Measurements from ENCODE around the gene ID1.
"Not testable (repeated sequence)": the region's sequence is repeated elsewhere in the genome, so short reads cannot be mapped to it uniquely, and the experiment has no call there.

The ID1 gene

GRCh38 chr20:31637660-31638059 is 32.6 kb downstream of the ID1 start, which contains the start of gene COX4I2:
Gene COX4I2 (plus strand): TSS chr20:31637912. CDS start chr20:31639018, 1,106 bp downstream.
- DNase-seq (ENCODE audit: low read depth in 2 of 2): no peak

- no peak for DNase-seq (ENCODE audit: low read depth in 2 of 2)
Measured at GRCh38 chr20:31638317-31638716, 33.2 kb downstream of the ID1 start.

- no peak for DNase-seq (ENCODE audit: low read depth in 2 of 2)
Measured at GRCh38 chr20:31638816-31639215, 33.7 kb downstream of the ID1 start.

GRCh38 chr20:31640259-31640658 is 35.2 kb downstream of the ID1 start:
- DNase-seq (ENCODE audit: low read depth in 2 of 2): no peak

GRCh38 chr20:31641391-31641790 is 36.3 kb downstream of the ID1 start:
- no peak for DNase-seq (ENCODE audit: low read depth in 2 of 2)

GRCh38 chr20:31642837-31643236 is 37.7 kb downstream of the ID1 start:
- DNase-seq (ENCODE audit: low read depth in 2 of 2): no peak

- no peak for DNase-seq (ENCODE audit: low read depth in 2 of 2)
Measured at GRCh38 chr20:31643522-31643921, 38.4 kb downstream of the ID1 start.

- DNase-seq (ENCODE audit: low read depth in 2 of 2): no peak
Measured at GRCh38 chr20:31644701-31645100, 39.6 kb downstream of the ID1 start.

GRCh38 chr20:31648104-31648503 is 43.0 kb downstream of the ID1 start:
- not testable (repeated sequence) for DNase-seq (ENCODE audit: low read depth in 2 of 2)

- DNase-seq (ENCODE audit: low read depth in 2 of 2): no peak
Measured at GRCh38 chr20:31652917-31653396, 47.9 kb downstream of the ID1 start.

- DNase-seq (ENCODE audit: low read depth in 2 of 2): no peak
Measured at GRCh38 chr20:31653561-31653960, 48.5 kb downstream of the ID1 start.

- no peak for DNase-seq (ENCODE audit: low read depth in 2 of 2)
Measured at GRCh38 chr20:31654534-31654933, 49.4 kb downstream of the ID1 start.

All from activated CD8-positive, alpha-beta memory T cell treated with anti-CD3 and anti-CD28 coated beads for 4 hours (primary cell).